ENCODE results near the gene GLS.

- no peak for TF ChIP-seq CTCF (IDR thresholded peaks at IDR 0.05)
- no peak for TF ChIP-seq POLR2A (IDR thresholded peaks at IDR 0.05)
These were observed 90.4 kb downstream of the GLS start for GRCh38 chr2:190970873-190971506.

All from heart left ventricle (tissue), 13 donors.